Transverse colon (tissue), 3 donors: ENCODE data around the gene MYH13.

Source experiments
- EP300 ChIP-seq: sonication (generic); formaldehyde crosslinking; IDR thresholded peaks from one replicate; pipeline ENCODE4 v1.6.1; 2017; ENCODE audit warnings: antibody characterized with exemption, low read depth
- TF ChIP-seq, protein P1 (sequence below), 5 experiments: fragments of 200-600 bp in 3 of 5; fragments of 450-650 bp in 2 of 5; sonication (generic) in 3 of 5; IDR thresholded peaks; 1 replicate in 2 of 5; 2 replicates in 3 of 5; pipeline ENCODE4 v1.5.1; 2016 to 2017; ENCODE audit warnings: antibody characterized with exemption in 5 of 5, inconsistent platforms in 3 of 5, mild to moderate bottlenecking in 2 of 5, moderate library complexity in 1 of 5

DNA sequence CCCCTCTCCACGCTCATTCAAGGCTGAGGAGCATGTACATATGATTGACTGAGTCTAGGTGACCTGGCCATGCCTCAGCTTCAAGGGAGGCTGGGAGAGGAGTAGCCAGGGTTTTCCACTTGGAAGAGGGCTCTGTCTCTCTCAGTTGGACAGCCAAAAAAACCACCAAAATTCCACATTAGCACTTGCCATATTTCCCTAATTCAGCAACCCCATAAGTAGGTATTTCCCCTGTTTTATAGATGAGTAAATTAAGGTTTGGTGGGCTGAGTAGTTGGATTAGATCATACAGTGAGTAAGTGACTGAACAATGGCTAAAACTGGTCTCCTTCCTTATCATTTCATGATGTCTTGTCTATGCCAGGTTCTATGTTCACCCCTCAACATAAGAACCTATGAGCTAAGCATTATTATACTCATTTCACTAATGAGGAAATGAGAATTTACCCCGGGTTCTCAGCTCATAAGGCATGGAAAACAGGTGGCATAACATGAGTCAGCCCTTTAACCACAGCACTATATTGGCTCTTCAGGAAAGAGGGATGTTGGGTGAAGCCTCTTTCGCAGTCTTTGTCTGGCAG is 106.4 kb downstream of the MYH13 start:
- TF ChIP-seq, protein P1, sequence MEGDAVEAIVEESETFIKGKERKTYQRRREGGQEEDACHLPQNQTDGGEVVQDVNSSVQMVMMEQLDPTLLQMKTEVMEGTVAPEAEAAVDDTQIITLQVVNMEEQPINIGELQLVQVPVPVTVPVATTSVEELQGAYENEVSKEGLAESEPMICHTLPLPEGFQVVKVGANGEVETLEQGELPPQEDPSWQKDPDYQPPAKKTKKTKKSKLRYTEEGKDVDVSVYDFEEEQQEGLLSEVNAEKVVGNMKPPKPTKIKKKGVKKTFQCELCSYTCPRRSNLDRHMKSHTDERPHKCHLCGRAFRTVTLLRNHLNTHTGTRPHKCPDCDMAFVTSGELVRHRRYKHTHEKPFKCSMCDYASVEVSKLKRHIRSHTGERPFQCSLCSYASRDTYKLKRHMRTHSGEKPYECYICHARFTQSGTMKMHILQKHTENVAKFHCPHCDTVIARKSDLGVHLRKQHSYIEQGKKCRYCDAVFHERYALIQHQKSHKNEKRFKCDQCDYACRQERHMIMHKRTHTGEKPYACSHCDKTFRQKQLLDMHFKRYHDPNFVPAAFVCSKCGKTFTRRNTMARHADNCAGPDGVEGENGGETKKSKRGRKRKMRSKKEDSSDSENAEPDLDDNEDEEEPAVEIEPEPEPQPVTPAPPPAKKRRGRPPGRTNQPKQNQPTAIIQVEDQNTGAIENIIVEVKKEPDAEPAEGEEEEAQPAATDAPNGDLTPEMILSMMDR (IDR thresholded peaks at IDR 0.05): no peak
- no peak for TF ChIP-seq EP300
